Ishikawa (cell line): ENCODE results near the gene STIM1.

Source experiments
- CEBPB ChIP-seq: IDR thresholded peaks from 2 replicates; pipeline ENCODE4 v1.6.1; 2012
- CREB1 ChIP-seq: IDR thresholded peaks from 2 replicates; pipeline ENCODE4 v1.6.1; 2012; ENCODE audit warnings: low read depth
- EGR1 ChIP-seq: IDR thresholded peaks from 2 replicates; pipeline ENCODE4 v1.6.1; 2012
- EP300 ChIP-seq: IDR thresholded peaks from 2 replicates; pipeline ENCODE4 v1.6.1; 2012; ENCODE audit warnings: borderline replicate concordance
- FOXM1 ChIP-seq: IDR thresholded peaks from 2 replicates; pipeline ENCODE4 v1.6.1; 2012; ENCODE audit warnings: low read depth, borderline replicate concordance
- NFIC ChIP-seq: IDR thresholded peaks from 2 replicates; pipeline ENCODE4 v1.6.1; 2012
- RAD21 ChIP-seq: IDR thresholded peaks from 2 replicates; pipeline ENCODE4 v1.6.1; 2012; ENCODE audit warnings: low read depth
- REST ChIP-seq: IDR thresholded peaks from 2 replicates; pipeline ENCODE4 v1.6.1; 2012; ENCODE audit warnings: low read depth, mild to moderate bottlenecking
- TAF1 ChIP-seq: IDR thresholded peaks from 2 replicates; pipeline ENCODE4 v1.6.1; 2012; ENCODE audit warnings: low read depth, mild to moderate bottlenecking
- TCF12 ChIP-seq: IDR thresholded peaks from 2 replicates; pipeline ENCODE4 v1.6.1; 2012; ENCODE audit warnings: low read depth
- TEAD4 ChIP-seq: IDR thresholded peaks from 2 replicates; pipeline ENCODE4 v1.6.1; 2012
- YY1 ChIP-seq: IDR thresholded peaks from 2 replicates; pipeline ENCODE4 v1.6.1; 2012; ENCODE audit warnings: low read depth
- ZBTB7A ChIP-seq: IDR thresholded peaks from 2 replicates; pipeline ENCODE4 v1.6.1; 2012; ENCODE audit warnings: low read depth
- TF ChIP-seq, protein P1 (sequence below): IDR thresholded peaks from 2 replicates; pipeline ENCODE4 v1.6.1; 2012
- TF ChIP-seq, protein P2 (sequence below): IDR thresholded peaks from 2 replicates; pipeline ENCODE4 v1.6.1; 2012

The STIM1 gene

DNA sequence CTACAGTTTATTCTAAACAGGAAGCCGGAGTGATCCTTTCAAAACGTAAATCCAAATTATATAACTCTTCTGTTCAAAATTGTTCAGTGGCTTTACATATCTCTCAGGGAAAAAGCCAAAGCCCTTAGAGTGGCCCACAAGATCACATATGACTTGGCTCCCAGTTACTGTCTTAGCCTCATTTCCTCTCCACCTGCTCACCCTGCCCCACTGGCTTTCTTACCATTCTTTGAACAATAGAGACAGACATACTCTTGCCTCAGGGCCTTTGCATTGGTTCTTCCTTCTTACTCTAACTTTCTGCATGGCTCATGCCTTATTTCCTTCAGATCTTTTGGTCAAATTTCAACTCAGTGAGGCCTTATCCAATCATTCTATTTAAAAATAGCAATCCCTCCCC is 52.1 kb downstream of the STIM1 start:
- TF ChIP-seq CREB1 (no peak), RAD21 (no peak), YY1 (no peak), CEBPB (no peak), REST (no peak), FOXM1 (no peak), TCF12 (no peak), TAF1 (no peak), EP300 (no peak), TEAD4 (no peak), NFIC (no peak), EGR1 (no peak), ZBTB7A (no peak)
- TF ChIP-seq, protein P1, sequence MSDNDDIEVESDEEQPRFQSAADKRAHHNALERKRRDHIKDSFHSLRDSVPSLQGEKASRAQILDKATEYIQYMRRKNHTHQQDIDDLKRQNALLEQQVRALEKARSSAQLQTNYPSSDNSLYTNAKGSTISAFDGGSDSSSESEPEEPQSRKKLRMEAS, result no peak
- TF ChIP-seq, protein P2, sequence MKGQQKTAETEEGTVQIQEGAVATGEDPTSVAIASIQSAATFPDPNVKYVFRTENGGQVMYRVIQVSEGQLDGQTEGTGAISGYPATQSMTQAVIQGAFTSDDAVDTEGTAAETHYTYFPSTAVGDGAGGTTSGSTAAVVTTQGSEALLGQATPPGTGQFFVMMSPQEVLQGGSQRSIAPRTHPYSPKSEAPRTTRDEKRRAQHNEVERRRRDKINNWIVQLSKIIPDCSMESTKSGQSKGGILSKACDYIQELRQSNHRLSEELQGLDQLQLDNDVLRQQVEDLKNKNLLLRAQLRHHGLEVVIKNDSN, result no peak

GRCh38 chr11:3909901-3910300 is 54.4 kb downstream of the STIM1 start:
- TF ChIP-seq, protein P2, result no peak
- TF ChIP-seq FOXM1, result no peak
- TF ChIP-seq, protein P1, result no peak
- TF ChIP-seq TEAD4, result no peak
- TF ChIP-seq REST, result no peak
- TF ChIP-seq NFIC, result no peak
- no peak for TF ChIP-seq YY1

- TF ChIP-seq REST (no peak), EP300 (no peak), TAF1 (no peak), FOXM1 (no peak), NFIC (no peak), RAD21 (no peak), TEAD4 (no peak), YY1 (no peak), EGR1 (no peak), TCF12 (no peak), CREB1 (no peak), CEBPB (no peak), ZBTB7A (no peak)
- TF ChIP-seq, protein P2, result no peak
- TF ChIP-seq, protein P1, result no peak
Measured at GRCh38 chr11:3911908-3912505, 56.5 kb downstream of the STIM1 start.

GRCh38 chr11:3913921-3914320 is 58.5 kb downstream of the STIM1 start:
- TF ChIP-seq TAF1 (no peak), EP300 (no peak), TCF12 (no peak), RAD21 (no peak), EGR1 (no peak), NFIC (no peak), TEAD4 (no peak), FOXM1 (no peak), REST (no peak), CEBPB (no peak), YY1 (no peak), CREB1 (no peak), ZBTB7A (no peak)
- TF ChIP-seq, protein P2, result no peak
- TF ChIP-seq, protein P1, result no peak
